Left ventricle myocardium inferior (tissue), 1 donor: ENCODE results near the gene ZNF496. TPM values are rescaled to one million over a fixed set of nuclear protein-coding genes. Genes with fewer than 3 reads are reported as not detected.

Experiments
- DNase-seq: peaks from one replicate; pipeline ENCODE4 v3.0.0-alpha.2; 2020
- H3K27ac ChIP-seq: fragments of 200-600 bp; replicated peaks from 2 replicates; pipeline ENCODE4 v1.8.0; 2021
- H3K27me3 ChIP-seq: fragments of 200-600 bp; 2 replicates; pipeline ENCODE4 v1.8.0; 2021; ENCODE audit warnings: low read depth
- H3K36me3 ChIP-seq: fragments of 200-600 bp; 2 replicates; pipeline ENCODE4 v1.8.0; 2021
- H3K4me1 ChIP-seq: fragments of 200-600 bp; 2 replicates; pipeline ENCODE4 v1.8.0; 2021
- H3K4me3 ChIP-seq: fragments of 200-600 bp; 2 replicates; pipeline ENCODE4 v1.8.0; 2021; ENCODE audit warnings: mild to moderate bottlenecking, moderate library complexity
- H3K9me3 ChIP-seq: fragments of 200-600 bp; replicated peaks from 2 replicates; pipeline ENCODE4 v1.8.0; 2021
- CTCF ChIP-seq: fragments of 200-600 bp; IDR thresholded peaks from 2 replicates; pipeline ENCODE4 v1.8.0; 2021; ENCODE audit warnings: antibody characterized with exemption, mild to moderate bottlenecking, borderline replicate concordance
- intact Hi-C: fragments of 100-400 bp; cut with micrococcal nuclease; formaldehyde crosslinking; loops from one replicate; pipeline ENCODE4 v1.11.0; 2022
- total RNA-seq: library from RNA; stranded (reverse); fragmentation: NEBNext Ultra II Directional; extraction: Animal tissue kit (Norgen Biotek cat#: 25700); gene quantifications from one replicate; pipeline ENCODE4 v1.2.1, GENCODE V29; 2021
- donor health status: DM: no; HTN: yes; CAD: no; lungs with severe emphysema.

ZNF496 gene
- total RNA-seq, 1 donor from 2014 or later, result 12.8 TPM

GRCh38 chr1:247274605-247275256 lies 56.9 kb downstream of the ZNF496 start:
- Histone ChIP-seq H3K4me3 (no peak overlapping the region), H3K36me3 (no peaks in the 10 kb centered on the region), H3K27ac (no peak overlapping the region), H3K27me3 (no peaks in the 10 kb centered on the region), H3K4me1 (no peaks in the 10 kb centered on the region), H3K9me3 (peaks cover 28% of the 10 kb centered on the region)
- no peak for DNase-seq
- TF ChIP-seq CTCF, result no peak
- intact Hi-C loops, result no loop called here

- DNase-seq, result no peak
- intact Hi-C loops, result no loop called here
- Histone ChIP-seq H3K36me3 (no peaks in the 10 kb centered on the region), H3K27ac (no peak overlapping the region), H3K4me3 (no peak overlapping the region), H3K27me3 (no peaks in the 10 kb centered on the region), H3K9me3 (peaks cover 33% of the 10 kb centered on the region), H3K4me1 (no peaks in the 10 kb centered on the region)
- TF ChIP-seq CTCF, result no peak
These were observed 58.7 kb downstream of the ZNF496 start for GRCh38 chr1:247273013-247273412.

GRCh38 chr1:247270003-247270402 lies 61.7 kb downstream of the ZNF496 start:
- Histone ChIP-seq H3K36me3 (no peaks in the 10 kb centered on the region), H3K27ac (no peak overlapping the region), H3K4me1 (no peaks in the 10 kb centered on the region), H3K9me3 (peaks cover 44% of the 10 kb centered on the region), H3K4me3 (no peak overlapping the region), H3K27me3 (no peaks in the 10 kb centered on the region)
- intact Hi-C loops, result no loop called here
- TF ChIP-seq CTCF, result no peak
- no peak for DNase-seq

- H3K27ac ChIP-seq, result no peak overlapping the region
- no peaks in the 10 kb centered on the region for H3K4me1 ChIP-seq
- H3K9me3 ChIP-seq, result peaks cover 53% of the 10 kb centered on the region
- no peaks in the 10 kb centered on the region for H3K27me3 ChIP-seq
- no peak for DNase-seq
- H3K36me3 ChIP-seq, result no peaks in the 10 kb centered on the region
- no peak overlapping the region for H3K4me3 ChIP-seq
- no peak for TF ChIP-seq CTCF
- intact Hi-C loops, result no loop called here
These were observed 62.5 kb downstream of the ZNF496 start for GRCh38 chr1:247269133-247269532.

- intact Hi-C loops, result no loop called here
- TF ChIP-seq CTCF, result no peak
- Histone ChIP-seq H3K27ac (no peak overlapping the region), H3K36me3 (no peaks in the 10 kb centered on the region), H3K4me1 (no peaks in the 10 kb centered on the region), H3K27me3 (no peaks in the 10 kb centered on the region), H3K4me3 (no peak overlapping the region), H3K9me3 (peaks cover 59% of the 10 kb centered on the region)
- DNase-seq, result no peak
These were observed 63.1 kb downstream of the ZNF496 start for GRCh38 chr1:247268390-247269045.
